Astrocyte (in vitro differentiated cells and primary cell): Measurements from ENCODE around the gene SLC22A14.
"Not testable (repeated sequence)": the region's sequence is repeated elsewhere in the genome, so short reads cannot be mapped to it uniquely, and the experiment has no call there.

Experiments used
- EZH2 ChIP-seq: IDR thresholded peaks from 2 replicates; pipeline ENCODE4 v1.6.1; 2012; ENCODE audit warnings: mild to moderate bottlenecking, low read length, inconsistent platforms; ENCODE audit not compliant: insufficient read depth
- TF ChIP-seq, protein P1 (sequence below): IDR thresholded peaks from 2 replicates; pipeline ENCODE4 v1.5.1; 2011; ENCODE audit warnings: low read depth, mild to moderate bottlenecking, inconsistent platforms, low read length, moderate library complexity; ENCODE audit not compliant: insufficient read depth

GRCh38 chr3:38242812-38243211 is 39.3 kb upstream of the SLC22A14 start:
- TF ChIP-seq, protein P1, sequence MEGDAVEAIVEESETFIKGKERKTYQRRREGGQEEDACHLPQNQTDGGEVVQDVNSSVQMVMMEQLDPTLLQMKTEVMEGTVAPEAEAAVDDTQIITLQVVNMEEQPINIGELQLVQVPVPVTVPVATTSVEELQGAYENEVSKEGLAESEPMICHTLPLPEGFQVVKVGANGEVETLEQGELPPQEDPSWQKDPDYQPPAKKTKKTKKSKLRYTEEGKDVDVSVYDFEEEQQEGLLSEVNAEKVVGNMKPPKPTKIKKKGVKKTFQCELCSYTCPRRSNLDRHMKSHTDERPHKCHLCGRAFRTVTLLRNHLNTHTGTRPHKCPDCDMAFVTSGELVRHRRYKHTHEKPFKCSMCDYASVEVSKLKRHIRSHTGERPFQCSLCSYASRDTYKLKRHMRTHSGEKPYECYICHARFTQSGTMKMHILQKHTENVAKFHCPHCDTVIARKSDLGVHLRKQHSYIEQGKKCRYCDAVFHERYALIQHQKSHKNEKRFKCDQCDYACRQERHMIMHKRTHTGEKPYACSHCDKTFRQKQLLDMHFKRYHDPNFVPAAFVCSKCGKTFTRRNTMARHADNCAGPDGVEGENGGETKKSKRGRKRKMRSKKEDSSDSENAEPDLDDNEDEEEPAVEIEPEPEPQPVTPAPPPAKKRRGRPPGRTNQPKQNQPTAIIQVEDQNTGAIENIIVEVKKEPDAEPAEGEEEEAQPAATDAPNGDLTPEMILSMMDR = not testable (repeated sequence)
- not testable (repeated sequence) for TF ChIP-seq EZH2
